GM19468 (cell line): ENCODE measurements around the gene FMN1.
A peak's percentile ranks its signal among the peaks of the same experiment; 100 is the strongest.

ENCODE experiments used
- ATAC-seq: cut with Tn5 transposase; IDR thresholded peaks from one replicate; pipeline ENCODE4 v1.9.1; 2021; ENCODE audit warnings: mild to moderate bottlenecking, moderate library complexity, moderate number of reproducible peaks; ENCODE audit not compliant: unreplicated experiment; ENCODE audit errors: extremely low read depth

The FMN1 gene

GRCh38 chr15:32873284-32874114, 321.0 kb downstream of the FMN1 start:
- ATAC-seq: no peak

DNA sequence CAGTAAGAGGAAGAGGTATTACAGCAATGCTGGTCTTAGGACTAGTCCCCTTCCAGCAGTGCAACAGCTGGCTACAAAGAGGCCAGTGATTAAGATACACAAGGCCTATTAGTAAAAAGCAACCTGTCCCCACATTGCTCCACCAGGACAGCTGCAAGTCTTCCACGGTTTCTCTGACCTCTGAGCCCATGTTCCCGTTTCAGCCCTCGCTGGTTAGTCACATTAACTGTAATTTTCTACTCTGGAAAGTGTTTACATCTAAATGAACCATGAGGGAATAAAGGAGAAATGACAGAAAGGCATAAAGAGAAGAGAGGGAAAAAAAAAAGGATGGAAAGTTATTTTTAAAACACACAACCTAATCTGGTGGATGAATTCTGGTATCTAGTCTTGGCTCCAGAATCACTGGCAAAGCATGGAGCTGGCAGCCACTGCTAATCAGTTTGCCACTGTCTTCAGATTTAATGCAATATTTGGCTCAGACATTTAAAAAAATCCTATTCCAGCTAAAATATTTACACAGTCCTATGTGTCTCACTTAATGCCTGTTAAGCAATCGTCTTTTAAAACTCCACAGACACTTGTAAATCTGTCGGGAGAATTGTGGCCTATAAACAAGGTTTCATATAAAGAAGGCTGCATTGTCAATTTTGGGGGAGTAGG, 321.8 kb downstream of the FMN1 start:
- no peak for ATAC-seq

GRCh38 chr15:32871883-32872282, 322.6 kb downstream of the FMN1 start:
- no peak for ATAC-seq

DNA sequence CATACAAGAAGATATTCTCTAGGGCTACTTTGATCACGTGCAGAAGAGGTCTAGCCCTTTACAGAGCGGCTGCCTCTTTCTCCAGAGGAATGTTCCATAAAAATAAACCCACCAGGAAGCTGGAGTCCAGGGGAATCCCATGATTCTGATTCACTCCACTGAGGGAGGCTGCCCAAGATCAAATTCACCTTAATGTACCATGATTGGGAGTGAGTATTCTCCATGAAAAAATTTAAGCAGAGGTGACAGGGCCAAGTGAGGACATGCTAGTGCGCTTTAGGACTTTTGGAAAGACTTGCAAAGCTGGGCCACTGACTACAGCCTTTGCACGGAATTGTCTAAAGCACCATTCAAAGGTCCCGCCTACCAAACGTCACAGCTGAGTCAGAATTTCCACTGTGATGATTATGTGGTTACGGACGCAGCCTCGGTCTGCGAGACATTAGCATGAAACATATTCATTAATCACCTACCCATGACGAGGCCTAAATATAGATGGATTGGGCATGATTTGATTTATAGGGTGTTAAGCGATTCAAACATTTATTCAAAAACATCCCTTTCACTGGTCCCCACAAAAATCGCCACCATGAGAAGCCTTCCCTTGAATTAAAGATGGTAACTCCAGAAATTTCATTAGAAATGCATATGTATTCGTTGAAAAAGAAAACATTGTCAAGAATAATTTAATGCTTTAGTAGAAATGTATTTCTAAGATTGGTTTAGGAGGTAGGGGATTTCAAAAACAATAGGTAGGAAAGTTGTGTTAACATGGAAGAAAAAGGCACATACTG, 324.1 kb downstream of the FMN1 start:
- ATAC-seq: no peak

DNA sequence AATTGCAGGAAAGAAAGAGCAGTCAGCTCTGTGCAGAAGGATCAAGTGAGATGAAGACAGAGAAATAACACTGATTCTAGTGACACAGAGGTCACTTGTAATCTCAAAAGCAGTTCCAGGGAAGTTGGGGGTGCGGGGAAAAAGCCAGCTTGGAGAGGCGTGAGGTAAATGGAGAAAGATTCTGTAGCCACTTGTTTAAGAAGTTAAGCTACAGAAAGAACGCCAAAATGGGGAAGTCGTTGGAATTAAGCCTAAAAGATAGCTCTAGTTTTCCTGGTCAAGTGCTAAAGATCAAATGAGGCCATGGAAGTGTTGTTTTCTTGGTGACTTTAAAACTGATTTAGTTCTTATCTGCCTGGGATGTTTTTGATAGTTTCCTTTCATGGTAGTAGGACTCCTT, 324.7 kb downstream of the FMN1 start:
- no peak for ATAC-seq

DNA sequence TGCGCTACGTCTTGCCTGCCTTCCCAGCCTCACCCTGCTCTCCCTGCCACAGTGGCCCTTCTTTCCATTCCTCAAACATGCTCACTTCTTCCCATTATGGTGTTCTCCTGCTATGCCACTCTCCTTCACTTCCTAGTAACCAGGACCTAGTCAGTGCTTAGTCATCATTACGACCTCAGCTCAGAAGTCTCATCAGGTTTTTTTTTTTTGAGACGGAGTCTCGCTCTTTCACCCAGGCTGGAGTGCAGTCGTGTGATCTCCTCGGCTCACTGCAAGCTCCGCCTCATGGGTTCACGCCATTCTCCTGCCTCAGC, 327.2 kb downstream of the FMN1 start:
- no peak for ATAC-seq

DNA sequence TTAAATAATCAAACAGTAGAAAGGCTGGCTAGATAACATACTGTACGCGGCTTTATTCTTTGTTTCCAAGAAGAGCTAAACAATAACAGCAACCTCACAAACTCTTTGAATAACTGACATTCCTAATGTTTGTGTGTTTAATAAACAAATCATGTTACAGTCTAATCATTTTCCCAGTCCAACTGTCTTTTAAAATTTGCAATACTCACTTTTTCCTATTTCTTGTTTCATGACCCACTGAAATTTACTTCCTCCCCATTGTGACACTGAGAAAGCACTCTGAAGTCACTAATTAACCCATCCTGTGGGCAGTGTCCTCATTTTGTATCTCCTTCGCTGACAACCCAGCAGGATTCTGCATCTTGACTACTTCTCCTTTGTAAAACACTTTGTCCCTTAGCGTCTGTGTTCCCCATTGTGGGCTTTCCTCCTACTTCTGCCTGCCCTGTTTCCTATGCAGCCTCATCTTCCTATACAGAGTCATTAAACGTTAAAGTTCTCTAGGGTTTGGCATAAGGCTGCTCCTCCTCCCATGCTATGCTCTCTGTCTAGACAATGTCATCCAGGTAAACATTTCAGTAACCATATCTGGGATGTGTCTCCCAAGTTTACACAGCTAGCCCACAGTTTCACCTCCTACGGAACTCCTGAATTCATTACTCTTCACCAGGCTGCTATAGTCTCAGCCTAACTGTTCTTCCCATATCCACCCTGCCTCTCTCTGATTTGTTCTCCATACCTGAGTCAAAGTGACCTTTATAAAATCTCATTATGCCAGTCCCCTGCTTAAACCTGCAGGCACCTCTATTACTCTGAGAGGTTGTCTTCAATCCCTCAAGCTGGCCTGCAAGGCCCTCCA, 327.8 kb downstream of the FMN1 start:
- no peak for ATAC-seq

DNA sequence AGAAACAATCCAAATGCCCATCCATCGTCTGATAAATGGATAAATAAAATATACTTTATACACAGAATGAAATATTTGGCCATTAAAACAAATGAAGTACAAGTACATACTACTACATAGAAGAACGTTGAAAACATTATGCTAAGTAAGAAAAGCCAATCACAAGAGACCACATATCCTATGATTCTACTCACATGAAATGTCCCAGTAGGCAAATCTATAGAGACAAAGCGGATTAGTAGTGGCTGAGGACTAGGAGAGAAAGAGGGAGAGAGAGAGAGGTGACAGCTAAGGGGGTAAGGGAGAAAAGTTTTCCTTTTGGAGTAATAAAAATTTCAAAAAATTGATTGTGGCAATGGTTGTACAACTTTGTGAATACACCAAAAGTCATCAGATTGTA, 329.7 kb downstream of the FMN1 start:
- ATAC-seq: no peak

DNA sequence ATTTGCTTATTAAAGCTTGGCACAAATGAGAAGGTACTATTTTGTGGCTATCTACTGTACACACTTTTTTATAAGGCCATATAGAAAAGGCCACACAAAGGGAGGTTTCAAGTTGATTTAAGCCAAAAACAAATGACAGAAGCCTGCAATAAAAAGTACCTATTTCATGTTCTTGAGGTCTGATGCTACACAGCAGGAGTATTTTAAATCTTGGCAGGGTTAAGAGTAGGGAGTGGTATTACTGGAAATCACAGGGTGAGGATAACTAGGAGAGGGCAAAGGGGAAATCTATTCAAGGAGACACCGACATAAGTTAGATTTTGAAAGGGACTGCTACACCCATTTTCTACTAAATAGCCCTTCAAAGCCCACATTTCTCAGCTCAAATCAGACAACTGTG, 330.5 kb downstream of the FMN1 start:
- ATAC-seq: no peak

DNA sequence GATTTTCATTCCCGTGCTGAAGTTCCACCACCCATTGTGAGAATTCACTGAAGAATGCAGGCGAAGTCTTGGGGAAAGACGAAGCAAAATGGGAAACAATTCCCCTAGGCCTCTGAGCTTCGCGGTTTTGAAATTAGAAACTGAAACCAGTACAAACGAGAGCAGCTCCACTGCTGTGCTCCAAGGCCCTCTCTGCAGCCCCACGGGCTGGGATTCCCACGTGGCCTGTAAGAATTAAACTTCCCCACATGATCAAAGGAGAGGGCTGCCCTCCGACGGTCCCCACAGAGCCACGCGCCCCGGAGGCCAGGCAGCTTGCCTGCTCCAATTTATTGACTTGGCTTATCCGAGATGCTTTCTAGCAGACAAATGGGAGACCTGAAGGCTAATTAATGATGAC, 332.8 kb downstream of the FMN1 start:
- ATAC-seq: peak; percentile 67

DNA sequence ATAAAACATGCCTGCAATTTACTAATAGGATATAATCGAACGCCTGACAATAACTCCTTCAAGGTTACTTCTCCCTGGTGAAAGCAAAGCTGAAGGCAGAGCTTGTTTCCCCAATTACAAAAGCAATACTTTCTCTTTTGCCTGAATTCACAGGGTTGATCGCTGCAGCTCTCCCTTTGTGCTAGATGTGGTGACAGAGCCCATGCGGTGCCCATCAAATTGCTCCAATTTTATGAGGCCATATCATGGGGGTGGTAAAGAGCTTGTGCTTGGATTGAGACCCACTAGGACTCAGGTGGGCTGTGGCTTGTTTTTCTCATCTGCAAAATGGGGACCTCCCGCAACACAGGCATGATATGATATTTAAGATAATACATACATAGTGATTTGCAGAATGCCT, 333.3 kb downstream of the FMN1 start:
- no peak for ATAC-seq

GRCh38 chr15:32859996-32860395, 334.5 kb downstream of the FMN1 start:
- ATAC-seq: no peak

GRCh38 chr15:32859251-32859650, 335.3 kb downstream of the FMN1 start:
- ATAC-seq: no peak

- ATAC-seq: no peak
Observed at GRCh38 chr15:32857732-32858131, 336.8 kb downstream of the FMN1 start.

DNA sequence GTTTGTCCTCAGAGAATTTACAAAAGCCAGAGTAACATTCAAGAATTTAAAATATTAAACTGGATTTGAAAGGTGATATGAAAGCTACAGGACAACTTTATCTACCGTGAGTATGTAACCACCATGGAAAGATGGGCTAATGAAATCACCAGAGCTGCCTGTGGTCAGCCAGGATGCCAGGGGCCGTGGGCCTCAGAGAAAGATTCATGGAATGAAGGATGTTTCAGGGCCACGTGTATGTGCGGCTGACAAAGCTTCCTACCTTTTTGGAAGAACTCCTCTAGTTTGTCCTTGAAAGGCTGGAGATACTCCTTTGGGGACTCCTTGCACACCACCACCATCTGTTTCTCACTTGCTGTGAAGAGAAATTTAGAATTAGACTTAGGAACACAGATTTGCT, 337.8 kb downstream of the FMN1 start:
- no peak for ATAC-seq

DNA sequence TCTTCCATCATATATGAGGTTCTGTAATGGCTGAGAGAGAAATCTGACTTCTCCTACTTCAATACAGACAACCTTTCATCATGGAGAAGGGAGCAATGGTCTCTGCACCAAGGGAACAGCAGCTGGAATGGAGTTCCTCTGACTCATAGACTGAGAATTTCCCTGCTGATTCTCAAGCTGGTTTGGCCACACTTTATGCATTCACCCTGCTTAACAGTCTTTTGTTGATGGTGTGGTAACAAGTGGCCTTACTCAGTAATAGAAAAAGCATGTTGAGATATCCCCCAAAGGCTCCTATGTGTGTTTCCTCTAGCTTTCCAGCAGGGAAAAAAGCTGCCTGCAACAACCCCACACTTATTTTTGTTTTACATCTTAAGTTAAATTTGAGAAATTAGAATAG, 338.6 kb downstream of the FMN1 start:
- ATAC-seq: no peak

GRCh38 chr15:32853592-32853991, 340.9 kb downstream of the FMN1 start:
- ATAC-seq: no peak

GRCh38 chr15:32852771-32853170, 341.7 kb downstream of the FMN1 start:
- no peak for ATAC-seq

DNA sequence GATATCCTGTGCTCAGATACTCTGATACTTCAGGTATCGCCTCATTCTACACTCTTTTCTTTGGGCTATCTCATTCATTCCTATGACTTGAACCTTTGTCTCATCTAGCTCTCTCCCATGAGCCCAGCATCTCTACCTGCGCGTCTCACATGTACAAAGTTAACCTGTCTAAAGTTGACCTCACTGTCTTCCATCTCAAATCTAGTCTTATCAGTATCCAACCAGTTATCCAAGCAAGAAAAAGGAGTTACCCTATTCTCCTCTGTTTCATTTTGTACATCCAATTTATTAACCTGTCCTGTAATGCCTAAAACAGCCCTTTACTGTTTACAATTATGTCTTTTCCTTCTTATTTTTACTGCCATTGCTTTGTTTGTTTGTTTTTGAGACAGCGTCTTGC, 342.5 kb downstream of the FMN1 start:
- ATAC-seq: no peak

GRCh38 chr15:32851572-32851971, 342.9 kb downstream of the FMN1 start:
- no peak for ATAC-seq
